ENCODE results near the gene FARSA.
A peak's percentile ranks its signal among the peaks of the same experiment; 100 is the strongest.

DNA sequence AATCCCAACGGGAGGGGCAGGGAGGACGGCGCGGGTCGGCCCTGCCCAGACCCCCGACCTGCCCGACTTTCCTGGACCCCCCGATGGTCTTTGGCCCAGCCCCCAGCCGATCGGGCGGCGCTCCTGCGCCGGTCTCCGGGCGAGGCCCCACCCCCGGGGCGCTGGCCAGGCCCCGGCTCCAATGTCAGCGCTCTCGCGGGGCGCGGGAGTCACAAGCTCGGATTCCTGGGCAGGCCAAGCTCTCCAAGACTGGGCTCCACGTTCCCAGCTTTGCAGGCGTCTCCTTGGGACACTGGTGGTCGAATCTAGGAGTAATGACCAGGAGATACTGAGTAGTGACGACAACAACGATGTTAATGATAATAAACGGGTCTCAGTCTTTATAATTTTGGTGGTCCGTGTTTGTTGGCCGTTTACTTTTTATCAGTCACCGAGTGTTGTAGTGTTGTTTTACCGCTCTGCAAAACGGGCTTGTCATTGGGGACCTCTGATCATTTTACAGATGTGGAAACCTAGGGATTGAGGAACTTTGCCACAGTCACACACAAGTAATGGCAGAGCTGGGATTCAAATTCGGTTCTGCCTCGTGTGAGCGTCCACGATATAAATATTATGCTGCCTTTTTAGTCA, 12.7 kb upstream of the FARSA start:
- TF ChIP-seq, protein P1, sequence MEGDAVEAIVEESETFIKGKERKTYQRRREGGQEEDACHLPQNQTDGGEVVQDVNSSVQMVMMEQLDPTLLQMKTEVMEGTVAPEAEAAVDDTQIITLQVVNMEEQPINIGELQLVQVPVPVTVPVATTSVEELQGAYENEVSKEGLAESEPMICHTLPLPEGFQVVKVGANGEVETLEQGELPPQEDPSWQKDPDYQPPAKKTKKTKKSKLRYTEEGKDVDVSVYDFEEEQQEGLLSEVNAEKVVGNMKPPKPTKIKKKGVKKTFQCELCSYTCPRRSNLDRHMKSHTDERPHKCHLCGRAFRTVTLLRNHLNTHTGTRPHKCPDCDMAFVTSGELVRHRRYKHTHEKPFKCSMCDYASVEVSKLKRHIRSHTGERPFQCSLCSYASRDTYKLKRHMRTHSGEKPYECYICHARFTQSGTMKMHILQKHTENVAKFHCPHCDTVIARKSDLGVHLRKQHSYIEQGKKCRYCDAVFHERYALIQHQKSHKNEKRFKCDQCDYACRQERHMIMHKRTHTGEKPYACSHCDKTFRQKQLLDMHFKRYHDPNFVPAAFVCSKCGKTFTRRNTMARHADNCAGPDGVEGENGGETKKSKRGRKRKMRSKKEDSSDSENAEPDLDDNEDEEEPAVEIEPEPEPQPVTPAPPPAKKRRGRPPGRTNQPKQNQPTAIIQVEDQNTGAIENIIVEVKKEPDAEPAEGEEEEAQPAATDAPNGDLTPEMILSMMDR (conservative IDR thresholded peaks at IDR 0.05; ENCODE audit: low read depth, low read length) = no peak
- peak; percentile 68 for TF ChIP-seq POLR2A (IDR thresholded peaks at IDR 0.05; ENCODE audit: low read depth, low read length)
- no peak for TF ChIP-seq RFX5 (IDR thresholded peaks at IDR 0.05; ENCODE audit: low read depth, low read length)
- TF ChIP-seq BHLHE40 (IDR thresholded peaks at IDR 0.05; ENCODE audit: low read depth, low read length) = no peak
- TF ChIP-seq USF2 (IDR thresholded peaks at IDR 0.05; ENCODE audit: low read depth, low read length) = no peak
- TF ChIP-seq CEBPB (IDR thresholded peaks at IDR 0.05; ENCODE audit: low read depth, low read length) = no peak
- no peak for TF ChIP-seq MXI1 (IDR thresholded peaks at IDR 0.05; ENCODE audit: borderline replicate concordance, low read depth, low read length)
- no peak for TF ChIP-seq ELK1 (IDR thresholded peaks at IDR 0.05; ENCODE audit: borderline replicate concordance, low read depth, low read length)
- TF ChIP-seq SMC3 (IDR thresholded peaks at IDR 0.05; ENCODE audit: low read depth, low read length) = no peak
- TF ChIP-seq RAD21 (IDR thresholded peaks at IDR 0.05; ENCODE audit: low read length) = no peak
- TF ChIP-seq MAFK (IDR thresholded peaks at IDR 0.05; ENCODE audit: low read depth, low read length) = no peak
- no peak for TF ChIP-seq RCOR1 (IDR thresholded peaks at IDR 0.05; ENCODE audit: insufficient replicate concordance, low read length)
- no peak for TF ChIP-seq CHD1 (IDR thresholded peaks at IDR 0.05; ENCODE audit: low read depth, low read length)

All from IMR-90 (cell line).